Muscle layer of colon (tissue), 2 donors: Measurements from ENCODE around the gene LILRB1.

Source experiments
- H3K27ac ChIP-seq: one replicate; pipeline ENCODE4 v1.7.0; 2013; ENCODE audit warnings: low read depth, mild to moderate bottlenecking, low read length, moderate library complexity
- H3K27me3 ChIP-seq, 2 donors: one replicate each; pipeline ENCODE4 v1.7.0; 2013; ENCODE audit warnings: low read length in 2 of 2, mild to moderate bottlenecking in 2 of 2; ENCODE audit not compliant: insufficient read depth in 2 of 2, control insufficient read depth in 1 of 2
- H3K36me3 ChIP-seq: one replicate; pipeline ENCODE4 v1.7.0; 2013; ENCODE audit warnings: mild to moderate bottlenecking, low read length; ENCODE audit not compliant: insufficient read depth
- H3K4me1 ChIP-seq: one replicate; pipeline ENCODE4 v1.7.0; 2013; ENCODE audit warnings: mild to moderate bottlenecking, low read length; ENCODE audit not compliant: insufficient read depth
- H3K4me3 ChIP-seq, 2 donors: one replicate each; pipeline ENCODE4 v1.7.0; 2013; ENCODE audit warnings: low read length in 2 of 2, low read depth in 1 of 2, mild to moderate bottlenecking in 1 of 2, moderate library complexity in 1 of 2
- H3K9ac ChIP-seq: one replicate; pipeline ENCODE4 v1.7.0; 2013; ENCODE audit warnings: low read length
- H3K9me3 ChIP-seq: one replicate; pipeline ENCODE4 v1.7.0; 2013; ENCODE audit warnings: mild to moderate bottlenecking, low read length
- donor health status: abdominal sarcoma.
- donor health status: Adenocarcinoma of cecum.

Gene LILRB1

GRCh38 chr19:54650108-54650655 lies 19.9 kb downstream of the LILRB1 start:
- no peaks in the 10 kb centered on the region for H3K27me3 ChIP-seq
- no peaks in the 10 kb centered on the region for H3K36me3 ChIP-seq
- no peak overlapping the region for H3K4me3 ChIP-seq
- H3K9me3 ChIP-seq = no peaks in the 10 kb centered on the region
- no peak overlapping the region for H3K27ac ChIP-seq
- H3K4me1 ChIP-seq = no peaks in the 10 kb centered on the region
- no peak overlapping the region for H3K9ac ChIP-seq

- Histone ChIP-seq H3K27ac (no peak overlapping the region), H3K9ac (no peak overlapping the region), H3K9me3 (no peaks in the 10 kb centered on the region), H3K36me3 (no peaks in the 10 kb centered on the region), H3K4me1 (no peaks in the 10 kb centered on the region), H3K4me3 (no peak overlapping the region), H3K27me3 (no peaks in the 10 kb centered on the region)
Measured at GRCh38 chr19:54653181-54653809, 23.0 kb downstream of the LILRB1 start.

GRCh38 chr19:54654447-54655321 lies 24.4 kb downstream of the LILRB1 start:
- Histone ChIP-seq H3K27ac (no peak overlapping the region), H3K27me3 (no peaks in the 10 kb centered on the region), H3K9me3 (no peaks in the 10 kb centered on the region), H3K4me3 (no peak overlapping the region), H3K36me3 (no peaks in the 10 kb centered on the region), H3K9ac (no peak overlapping the region), H3K4me1 (no peaks in the 10 kb centered on the region)

DNA sequence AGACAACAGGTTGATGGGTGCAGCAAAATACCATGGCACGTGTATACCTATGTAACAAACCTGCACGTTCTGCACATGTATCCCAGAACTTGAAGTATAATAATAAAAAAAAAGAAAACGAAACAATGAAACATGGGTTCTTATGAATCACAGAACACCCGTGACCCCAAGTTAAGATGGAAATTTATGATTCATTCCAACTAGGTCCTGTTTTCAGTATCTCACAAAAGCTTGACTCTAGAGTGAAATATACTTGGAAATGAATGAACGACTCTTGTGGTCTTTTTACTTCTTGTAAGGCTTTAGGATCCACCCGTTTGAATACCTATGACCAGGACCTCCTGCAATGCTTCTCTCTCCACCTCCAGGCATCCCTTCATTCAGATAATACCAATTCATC lies 29.0 kb downstream of the LILRB1 start:
- no peaks in the 10 kb centered on the region for H3K36me3 ChIP-seq

DNA sequence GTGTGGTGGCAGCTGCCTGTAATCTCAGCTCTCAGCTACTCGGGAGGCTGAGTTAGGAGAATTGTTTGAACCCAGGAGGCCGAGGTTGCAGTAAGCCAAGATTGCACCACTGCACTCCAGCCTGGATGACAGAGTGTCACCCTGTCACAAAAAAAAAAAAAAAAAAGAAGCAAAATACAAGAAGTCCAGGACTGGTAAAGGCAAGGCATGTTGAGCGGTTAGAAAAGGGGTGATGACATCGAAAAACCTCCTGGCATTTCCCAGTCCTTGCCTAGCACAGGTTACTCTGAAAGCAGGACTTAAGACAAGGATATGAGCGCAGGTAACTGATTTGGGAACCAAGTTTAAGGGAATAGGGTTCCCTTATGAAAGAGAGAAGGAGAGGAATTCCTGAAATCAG lies 30.0 kb downstream of the LILRB1 start:
- Histone ChIP-seq H3K9ac (no peak overlapping the region), H3K27me3 (peaks cover 0 to 6% of the 10 kb centered on the region in 2 donors), H3K4me3 (no peak overlapping the region), H3K27ac (no peak overlapping the region), H3K9me3 (no peaks in the 10 kb centered on the region), H3K36me3 (no peaks in the 10 kb centered on the region), H3K4me1 (no peaks in the 10 kb centered on the region)

More for the DNA sequence above, 29.0 kb downstream of the LILRB1 start:
- no peak overlapping the region for H3K9ac ChIP-seq
- H3K4me3 ChIP-seq = no peak overlapping the region
- no peaks in the 10 kb centered on the region for H3K9me3 ChIP-seq
- H3K27ac ChIP-seq = no peak overlapping the region
- no peaks in the 10 kb centered on the region for H3K4me1 ChIP-seq
- H3K27me3 ChIP-seq = peaks cover 0 to 2% of the 10 kb centered on the region in 2 donors

- Histone ChIP-seq H3K4me3 (no peak overlapping the region), H3K27ac (no peak overlapping the region), H3K27me3 (peaks cover 0 to 6% of the 10 kb centered on the region in 2 donors), H3K4me1 (no peaks in the 10 kb centered on the region), H3K36me3 (no peaks in the 10 kb centered on the region), H3K9me3 (no peaks in the 10 kb centered on the region), H3K9ac (no peak overlapping the region)
Measured at GRCh38 chr19:54660964-54661363, 30.7 kb downstream of the LILRB1 start.

DNA sequence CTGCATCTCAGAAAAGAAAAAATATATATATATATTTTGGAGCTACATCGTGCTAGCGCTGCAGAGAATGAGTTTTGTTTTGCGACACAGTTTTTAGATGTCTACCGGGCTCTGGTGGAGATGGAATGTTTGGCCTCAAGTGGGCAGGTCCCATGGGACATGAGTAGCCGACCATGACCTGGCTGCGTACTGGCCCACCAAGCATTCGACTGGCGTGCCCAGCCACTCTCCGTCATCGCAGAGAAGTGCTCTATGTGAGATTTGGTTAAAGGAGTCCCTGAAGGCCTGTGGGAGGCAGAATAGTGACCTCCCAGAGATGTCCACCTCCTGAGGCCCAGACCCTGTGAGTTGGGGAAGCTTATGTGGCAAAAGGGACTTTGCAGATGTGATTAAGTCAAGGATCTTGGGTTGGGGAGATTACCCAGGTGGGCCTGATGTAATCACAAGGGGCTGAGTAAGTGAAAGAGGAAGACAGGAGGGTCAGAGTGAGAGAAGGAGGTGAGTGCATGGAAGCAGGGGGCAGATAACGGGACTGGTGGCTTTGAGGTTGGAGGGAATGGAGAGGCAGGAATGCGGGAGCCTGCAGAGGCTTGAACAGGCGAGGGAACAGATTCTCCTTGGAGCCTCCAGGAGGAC lies 31.7 kb downstream of the LILRB1 start:
- H3K4me3 ChIP-seq = no peak overlapping the region
- no peaks in the 10 kb centered on the region for H3K4me1 ChIP-seq
- peaks cover 0 to 6% of the 10 kb centered on the region in 2 donors for H3K27me3 ChIP-seq
- no peaks in the 10 kb centered on the region for H3K36me3 ChIP-seq
- H3K9ac ChIP-seq = no peak overlapping the region
- no peaks in the 10 kb centered on the region for H3K9me3 ChIP-seq
- H3K27ac ChIP-seq = no peak overlapping the region

GRCh38 chr19:54662730-54663129 lies 32.4 kb downstream of the LILRB1 start, which contains the start of gene LILRB4:
LILRB4 (plus strand) TSS chr19:54662985; CDS start chr19:54663034, 49 bp downstream.
- H3K27ac ChIP-seq = no peak within 1 kb of the TSS
- no peaks in the 10 kb centered on the region for H3K9me3 ChIP-seq
- no peak within 1 kb of the TSS for H3K9ac ChIP-seq
- H3K4me3 ChIP-seq = no peak within 1 kb of the TSS
- no peaks in the 10 kb centered on the region for H3K4me1 ChIP-seq
- no peaks in the 10 kb centered on the region for H3K36me3 ChIP-seq
- peaks cover 0 to 6% of the 10 kb centered on the region in 2 donors for H3K27me3 ChIP-seq

DNA sequence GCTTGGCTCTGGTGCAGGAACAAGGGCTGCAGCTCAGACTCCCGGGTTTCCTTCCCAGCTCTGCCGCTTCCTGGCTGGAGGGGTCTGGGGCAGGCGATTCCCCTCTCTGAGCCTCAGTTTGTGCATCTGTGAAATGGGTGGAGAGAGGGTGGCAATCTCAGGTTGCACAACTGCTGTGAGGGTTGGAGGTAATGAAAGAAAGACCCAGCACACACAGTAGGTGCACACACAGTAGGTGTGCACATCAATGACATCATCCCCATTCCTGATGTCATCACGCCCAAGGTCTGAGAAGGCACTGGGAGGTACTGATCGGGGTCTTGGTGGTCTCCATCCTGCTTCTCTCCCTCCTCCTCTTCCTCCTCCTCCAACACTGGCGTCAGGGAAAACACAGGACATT lies 35.2 kb downstream of the LILRB1 start:
- Histone ChIP-seq H3K36me3 (no peaks in the 10 kb centered on the region), H3K4me1 (no peaks in the 10 kb centered on the region), H3K9ac (no peak overlapping the region), H3K27me3 (peaks cover 0 to 6% of the 10 kb centered on the region in 2 donors), H3K27ac (no peak overlapping the region), H3K4me3 (no peak overlapping the region), H3K9me3 (no peaks in the 10 kb centered on the region)

DNA sequence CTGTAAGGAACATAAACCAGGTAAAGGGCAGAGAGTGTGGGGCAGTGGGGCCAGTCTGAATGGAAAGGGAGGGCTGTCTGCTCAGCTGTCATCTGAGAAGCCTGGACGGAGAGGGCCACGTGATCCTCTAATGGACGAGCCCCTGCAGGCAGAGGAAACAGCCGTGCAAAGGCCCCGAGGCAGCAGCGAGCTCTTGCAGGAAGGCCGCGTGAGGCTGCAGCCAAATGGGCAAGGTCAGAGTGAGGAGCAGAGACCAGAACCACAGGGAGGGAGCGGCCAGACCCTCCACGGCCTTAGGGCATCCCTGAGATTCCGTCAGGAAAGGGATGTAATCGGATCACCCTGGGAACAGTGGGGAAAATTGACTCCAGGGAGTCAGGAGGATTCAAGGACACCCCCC lies 36.9 kb downstream of the LILRB1 start:
- Histone ChIP-seq H3K4me3 (no peak overlapping the region), H3K4me1 (no peaks in the 10 kb centered on the region), H3K9ac (no peak overlapping the region), H3K27ac (no peak overlapping the region), H3K9me3 (no peaks in the 10 kb centered on the region), H3K27me3 (peaks cover 0 to 6% of the 10 kb centered on the region in 2 donors), H3K36me3 (no peaks in the 10 kb centered on the region)

GRCh38 chr19:54668353-54668752 lies 38.1 kb downstream of the LILRB1 start:
- no peaks in the 10 kb centered on the region for H3K9me3 ChIP-seq
- no peak overlapping the region for H3K4me3 ChIP-seq
- H3K27me3 ChIP-seq = peaks cover 0 to 6% of the 10 kb centered on the region in 2 donors

More at GRCh38 chr19:54668353-54668752, 38.1 kb downstream of the LILRB1 start:
- H3K36me3 ChIP-seq = no peaks in the 10 kb centered on the region
- no peak overlapping the region for H3K9ac ChIP-seq
- no peak overlapping the region for H3K27ac ChIP-seq
- H3K4me1 ChIP-seq = no peaks in the 10 kb centered on the region
